BLaER1 (cell line): ENCODE results near the gene TOR1B.

Experiments
- H3K27ac ChIP-seq: shearing (Covaris generic); formaldehyde crosslinking; 2 replicates; pipeline ENCODE4 v1.8.1; 2022
- H3K27me3 ChIP-seq: shearing (Covaris generic); formaldehyde crosslinking; 2 replicates; pipeline ENCODE4 v1.8.1; 2022
- H3K36me3 ChIP-seq: shearing (Covaris generic); formaldehyde crosslinking; 2 replicates; pipeline ENCODE4 v1.8.1; 2022
- H3K4me1 ChIP-seq: shearing (Covaris generic); formaldehyde crosslinking; 2 replicates; pipeline ENCODE4 v1.8.1; 2022
- H3K4me2 ChIP-seq: shearing (Covaris generic); formaldehyde crosslinking; 2 replicates; pipeline ENCODE4 v1.8.1; 2022
- H3K4me3 ChIP-seq: shearing (Covaris generic); formaldehyde crosslinking; 2 replicates; pipeline ENCODE4 v1.8.1; 2022
- H3K9ac ChIP-seq: shearing (Covaris generic); formaldehyde crosslinking; 2 replicates; pipeline ENCODE4 v1.8.1; 2022
- H3K9me3 ChIP-seq: shearing (Covaris generic); formaldehyde crosslinking; 2 replicates; pipeline ENCODE4 v1.8.1; 2022
- H4K20me1 ChIP-seq: shearing (Covaris generic); formaldehyde crosslinking; 2 replicates; pipeline ENCODE4 v1.8.1; 2022
- Cebpa-rat ChIP-seq: shearing (Covaris generic); IDR thresholded peaks from 2 replicates; pipeline ENCODE4 v1.8.1; 2022

TOR1B gene

DNA sequence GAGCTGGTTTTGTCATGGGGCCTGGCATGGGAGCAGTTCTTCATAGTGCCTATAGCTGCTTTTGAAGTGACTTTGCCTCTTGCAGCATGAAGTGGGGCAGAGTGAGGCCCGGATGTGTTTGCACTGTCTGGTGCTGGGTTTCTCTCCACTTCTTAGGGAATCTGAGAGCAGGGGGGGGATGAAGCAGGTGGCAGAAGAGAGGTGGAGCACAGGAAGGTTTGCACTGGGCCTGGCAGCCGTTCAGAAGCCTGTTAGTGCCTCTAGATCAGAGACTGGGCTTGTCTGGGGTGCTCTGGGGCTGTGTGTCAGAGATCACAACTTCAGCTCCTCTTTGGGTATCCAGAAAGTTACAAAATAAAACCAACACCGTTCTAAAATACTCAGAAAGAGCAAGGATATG is 50.6 kb downstream of the TOR1B start:
- Histone ChIP-seq H3K36me3 (peaks cover 92% of the 10 kb centered on the region), H3K4me2 (no peak overlapping the region), H4K20me1 (peaks cover 17% of the 10 kb centered on the region), H3K4me1 (peaks cover 23% of the 10 kb centered on the region), H3K4me3 (no peak overlapping the region), H3K27me3 (no peaks in the 10 kb centered on the region), H3K9me3 (no peaks in the 10 kb centered on the region), H3K27ac (no peak overlapping the region), H3K9ac (no peak overlapping the region)
- no peak for TF ChIP-seq Cebpa-rat

DNA sequence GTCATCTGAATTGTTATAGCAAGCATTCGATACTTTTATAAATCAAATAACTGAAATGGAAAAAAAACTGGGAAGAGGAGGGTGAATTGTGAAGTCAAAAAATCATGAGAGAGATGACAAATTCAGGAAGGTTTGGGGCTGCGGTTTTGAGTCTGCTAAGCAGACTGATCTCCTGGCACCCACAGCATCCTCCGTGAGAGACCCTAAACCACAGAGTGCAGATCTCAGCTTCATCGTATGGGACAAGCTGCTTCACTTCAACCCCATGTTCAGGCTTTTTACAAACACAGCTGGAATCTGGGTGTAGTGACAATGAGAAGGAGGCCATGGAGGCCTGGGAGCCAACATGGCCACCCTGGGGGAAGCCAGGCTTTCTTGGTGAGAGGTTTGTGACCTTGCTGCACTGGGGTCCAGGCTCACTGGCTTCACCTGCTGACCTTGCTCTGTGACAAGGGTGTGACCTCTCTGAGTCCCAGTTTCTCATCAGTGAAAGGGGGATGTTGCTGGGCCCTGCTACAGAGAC is 51.7 kb downstream of the TOR1B start:
- TF ChIP-seq Cebpa-rat = no peak
- H3K36me3 ChIP-seq = peaks cover 86% of the 10 kb centered on the region

DNA sequence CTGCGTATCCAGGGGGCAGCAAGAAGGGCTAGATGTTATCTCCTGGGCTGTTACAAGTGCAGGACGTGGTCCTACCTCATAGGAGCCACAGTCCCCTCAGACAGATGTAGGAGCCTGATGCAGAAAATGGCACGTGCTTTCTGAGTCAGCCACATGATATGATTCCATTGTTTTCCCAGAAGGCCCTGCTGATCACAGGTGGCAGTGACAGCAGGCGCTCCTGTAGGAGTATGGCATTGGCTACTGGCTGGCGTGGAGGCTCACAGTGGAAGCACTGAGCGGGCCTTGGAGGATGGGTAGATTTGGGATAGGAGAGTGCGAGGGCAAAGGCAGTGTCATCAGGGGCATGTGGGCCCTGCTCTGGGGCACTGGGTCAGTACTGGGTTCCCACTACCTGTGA is 54.2 kb downstream of the TOR1B start:
- no peak for TF ChIP-seq Cebpa-rat
- H3K27me3 ChIP-seq = no peaks in the 10 kb centered on the region
- no peak overlapping the region for H3K27ac ChIP-seq
- H3K4me3 ChIP-seq = no peak overlapping the region
- H3K4me2 ChIP-seq = no peak overlapping the region
- no peaks in the 10 kb centered on the region for H4K20me1 ChIP-seq
- no peaks in the 10 kb centered on the region for H3K9me3 ChIP-seq
- peaks cover 27% of the 10 kb centered on the region for H3K4me1 ChIP-seq
- H3K9ac ChIP-seq = no peak overlapping the region
- H3K36me3 ChIP-seq = peaks cover 82% of the 10 kb centered on the region

More for the DNA sequence above, 51.7 kb downstream of the TOR1B start:
- Histone ChIP-seq H3K27ac (no peak overlapping the region), H3K27me3 (no peaks in the 10 kb centered on the region), H3K9ac (no peak overlapping the region), H3K4me3 (no peak overlapping the region), H3K4me2 (no peak overlapping the region), H4K20me1 (peaks cover 7% of the 10 kb centered on the region), H3K9me3 (no peaks in the 10 kb centered on the region), H3K4me1 (peaks cover 15% of the 10 kb centered on the region)

DNA sequence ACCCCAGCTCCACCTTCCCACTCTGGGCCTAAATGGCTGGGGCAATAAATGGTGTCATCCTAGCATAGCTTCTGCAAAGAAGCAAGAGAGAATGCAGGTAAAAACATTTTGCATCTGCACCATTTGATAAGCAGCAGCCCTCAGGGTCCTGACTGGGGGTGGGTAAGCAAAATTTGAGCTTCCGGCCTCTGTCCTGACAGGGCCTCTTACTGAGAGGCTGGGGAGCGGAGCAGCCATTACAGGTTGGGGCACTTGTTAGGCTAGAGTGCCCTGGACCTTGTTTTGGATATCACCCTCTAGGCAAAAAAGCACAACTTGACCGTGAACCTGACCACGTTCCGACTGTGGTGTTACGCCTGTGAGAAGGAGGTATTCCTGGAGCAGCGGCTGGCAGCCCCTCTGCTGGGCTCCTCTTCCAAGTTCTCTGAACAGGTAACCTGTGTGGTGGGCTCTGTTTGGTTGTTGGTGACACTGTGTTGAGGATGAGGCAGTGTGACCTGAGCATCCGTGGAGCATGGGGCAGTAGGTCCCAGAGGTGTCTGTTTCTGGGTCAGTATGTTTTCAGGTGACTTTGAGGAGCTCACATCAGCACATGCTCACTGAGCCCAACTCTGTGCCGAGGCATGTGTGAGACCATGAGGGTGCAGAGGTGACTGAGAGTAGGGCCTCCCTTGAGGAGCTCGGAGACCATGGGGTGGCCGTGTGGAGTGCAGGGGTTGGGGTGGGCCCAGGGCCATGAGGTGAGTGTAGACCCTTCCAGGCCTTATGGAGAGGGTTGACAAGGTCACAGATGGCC is 55.4 kb downstream of the TOR1B start:
- Histone ChIP-seq H4K20me1 (no peaks in the 10 kb centered on the region), H3K9me3 (no peaks in the 10 kb centered on the region), H3K4me1 (peaks cover 39% of the 10 kb centered on the region), H3K27ac (no peak overlapping the region), H3K9ac (no peak overlapping the region), H3K36me3 (peaks cover 71% of the 10 kb centered on the region), H3K4me2 (no peak overlapping the region), H3K4me3 (no peak overlapping the region), H3K27me3 (no peaks in the 10 kb centered on the region)
- TF ChIP-seq Cebpa-rat = no peak
